Measurements from ENCODE around the gene TAGLN. TPM values are rescaled to one million over a fixed set of nuclear protein-coding genes. Genes with fewer than 3 reads are reported as not detected.

Gene TAGLN
- total and polyA plus RNA-seq, 9 of the 15 experiments (the other 6 are each of a cell fraction or from before 2014, with no cell fraction given) = 0.21 to 4.9 (median 1.1) TPM

DNA sequence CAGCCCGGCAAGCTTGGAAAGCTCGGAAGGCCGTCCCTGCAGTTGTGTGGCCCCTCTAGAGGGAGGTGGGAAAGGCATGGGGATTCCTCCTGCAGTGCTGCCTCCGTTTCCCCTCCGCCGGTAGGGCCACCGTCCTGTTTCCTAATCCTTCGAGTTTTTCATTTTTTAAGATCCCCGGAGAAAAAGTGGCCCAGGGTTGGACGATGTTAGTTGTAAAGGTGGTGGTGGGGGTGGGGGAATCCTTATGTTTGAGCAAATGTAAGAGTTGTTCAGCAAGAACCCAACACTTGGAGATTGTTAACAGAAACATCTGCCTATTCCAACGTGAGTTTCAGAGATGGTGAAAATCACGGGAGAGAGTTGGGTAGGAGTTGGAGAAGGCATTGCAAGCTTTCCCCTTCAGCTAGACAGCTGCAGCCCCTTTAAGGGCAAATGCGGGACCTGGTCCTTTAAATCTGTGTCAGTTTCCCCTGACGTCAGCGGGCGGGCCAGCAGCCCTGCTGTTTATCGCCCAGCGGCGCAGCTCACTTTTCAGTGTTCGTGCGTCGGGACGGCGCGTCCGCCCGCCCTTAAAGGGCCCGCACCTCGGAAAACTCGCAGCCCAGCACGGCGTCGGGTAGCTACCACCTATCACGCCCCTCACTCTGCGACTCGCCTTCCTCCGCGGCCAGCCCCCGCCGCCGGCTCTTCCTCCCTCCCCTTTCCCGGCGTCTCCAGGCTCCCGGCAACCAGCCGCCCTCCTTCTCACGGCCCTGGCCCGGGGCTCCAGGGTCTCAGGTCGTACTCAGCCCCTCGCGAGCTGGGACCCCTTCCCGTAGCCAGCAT is 20.7 kb upstream of the TAGLN start, which contains the start of gene SIDT2 (continued):
- TF ChIP-seq HNRNPLL (IDR thresholded peaks at IDR 0.05; ENCODE audit: low read depth, low read length, poor library complexity, severe bottlenecking) (peak; percentile 36), SUPT5H (IDR thresholded peaks at IDR 0.05) (peak; percentile 57; the same call in 1 of the 2 replicates), SRF (CRISPR knock-in tag; IDR thresholded peaks at IDR 0.05) (0 out of 4 replicates have a peak, but pooled peaks of 1 of the 2 experiments have one; percentile 66), JUND (IDR thresholded peaks at IDR 0.05; ENCODE audit: borderline replicate concordance, low read depth, low read length) (peak; percentile 88), JUND (tag; IDR thresholded peaks at IDR 0.05; ENCODE audit: borderline replicate concordance, low read depth, low read length) (peak; percentile 88; the same call in 2 of the 3 replicates), ZBTB7A (IDR thresholded peaks at IDR 0.05; ENCODE audit: borderline replicate concordance, control insufficient read depth, low read depth, low read length) (peak; percentile 80; the same call in 1 of the 2 replicates), ELF2 (CRISPR knock-in tag; IDR thresholded peaks at IDR 0.05) (no peak), HDAC1 (IDR thresholded peaks at IDR 0.05) (peak in 1 of 2 experiments; percentile 52; a peak in 1 of 4 replicates), POLR2A (conservative IDR thresholded peaks at IDR 0.05) (peak; percentile 62), L3MBTL2 (IDR thresholded peaks at IDR 0.05) (0 out of 2 replicates have a peak, but pooled peaks have one; percentile 2), PCBP1 (IDR thresholded peaks at IDR 0.05; ENCODE audit: low read depth, low read length, poor library complexity, severe bottlenecking) (peak; percentile 58), SIN3B (IDR thresholded peaks at IDR 0.05; ENCODE audit: low read depth) (no peak), HDAC3 (IDR thresholded peaks at IDR 0.05; ENCODE audit: borderline replicate concordance, partially characterized antibody) (no peak), SMARCC2 (IDR thresholded peaks at IDR 0.05; ENCODE audit: low read depth) (no peak), MYC (IDR thresholded peaks at IDR 0.05; ENCODE audit: low read depth, low read length) (peak; percentile 44; the same call in 1 of the 2 replicates), MYC (CRISPR knock-in tag; IDR thresholded peaks at IDR 0.05; ENCODE audit: borderline replicate concordance, low read depth) (no peak), MEIS2 (IDR thresholded peaks at IDR 0.05; ENCODE audit: partially characterized antibody) (peak; percentile 50), KAT7 (CRISPR knock-in tag; IDR thresholded peaks at IDR 0.05; ENCODE audit: borderline replicate concordance) (0 out of 2 replicates have a peak, but pooled peaks have one; percentile 57), NRF1 (conservative IDR thresholded peaks at IDR 0.05 in 1 of 2, IDR thresholded peaks at IDR 0.05 in 1 of 2) (peak; percentile 85 to 87), MAFG (tag; conservative IDR thresholded peaks at IDR 0.05) (no peak), GABPB1 (CRISPR knock-in tag; IDR thresholded peaks at IDR 0.05) (peak; percentile 33; the same call in 1 of the 2 replicates)
- TF ChIP-seq, protein P1, sequence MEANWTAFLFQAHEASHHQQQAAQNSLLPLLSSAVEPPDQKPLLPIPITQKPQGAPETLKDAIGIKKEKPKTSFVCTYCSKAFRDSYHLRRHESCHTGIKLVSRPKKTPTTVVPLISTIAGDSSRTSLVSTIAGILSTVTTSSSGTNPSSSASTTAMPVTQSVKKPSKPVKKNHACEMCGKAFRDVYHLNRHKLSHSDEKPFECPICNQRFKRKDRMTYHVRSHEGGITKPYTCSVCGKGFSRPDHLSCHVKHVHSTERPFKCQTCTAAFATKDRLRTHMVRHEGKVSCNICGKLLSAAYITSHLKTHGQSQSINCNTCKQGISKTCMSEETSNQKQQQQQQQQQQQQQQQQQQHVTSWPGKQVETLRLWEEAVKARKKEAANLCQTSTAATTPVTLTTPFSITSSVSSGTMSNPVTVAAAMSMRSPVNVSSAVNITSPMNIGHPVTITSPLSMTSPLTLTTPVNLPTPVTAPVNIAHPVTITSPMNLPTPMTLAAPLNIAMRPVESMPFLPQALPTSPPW (CRISPR knock-in tag; IDR thresholded peaks at IDR 0.05) = peak; percentile 68
- TF ChIP-seq, protein P2, sequence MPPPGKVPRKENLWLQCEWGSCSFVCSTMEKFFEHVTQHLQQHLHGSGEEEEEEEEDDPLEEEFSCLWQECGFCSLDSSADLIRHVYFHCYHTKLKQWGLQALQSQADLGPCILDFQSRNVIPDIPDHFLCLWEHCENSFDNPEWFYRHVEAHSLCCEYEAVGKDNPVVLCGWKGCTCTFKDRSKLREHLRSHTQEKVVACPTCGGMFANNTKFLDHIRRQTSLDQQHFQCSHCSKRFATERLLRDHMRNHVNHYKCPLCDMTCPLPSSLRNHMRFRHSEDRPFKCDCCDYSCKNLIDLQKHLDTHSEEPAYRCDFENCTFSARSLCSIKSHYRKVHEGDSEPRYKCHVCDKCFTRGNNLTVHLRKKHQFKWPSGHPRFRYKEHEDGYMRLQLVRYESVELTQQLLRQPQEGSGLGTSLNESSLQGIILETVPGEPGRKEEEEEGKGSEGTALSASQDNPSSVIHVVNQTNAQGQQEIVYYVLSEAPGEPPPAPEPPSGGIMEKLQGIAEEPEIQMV (tag; conservative IDR thresholded peaks at IDR 0.05; ENCODE audit: low read depth) = peak; percentile 85
- TF ChIP-seq, protein P3, sequence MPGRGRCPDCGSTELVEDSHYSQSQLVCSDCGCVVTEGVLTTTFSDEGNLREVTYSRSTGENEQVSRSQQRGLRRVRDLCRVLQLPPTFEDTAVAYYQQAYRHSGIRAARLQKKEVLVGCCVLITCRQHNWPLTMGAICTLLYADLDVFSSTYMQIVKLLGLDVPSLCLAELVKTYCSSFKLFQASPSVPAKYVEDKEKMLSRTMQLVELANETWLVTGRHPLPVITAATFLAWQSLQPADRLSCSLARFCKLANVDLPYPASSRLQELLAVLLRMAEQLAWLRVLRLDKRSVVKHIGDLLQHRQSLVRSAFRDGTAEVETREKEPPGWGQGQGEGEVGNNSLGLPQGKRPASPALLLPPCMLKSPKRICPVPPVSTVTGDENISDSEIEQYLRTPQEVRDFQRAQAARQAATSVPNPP (IDR thresholded peaks at IDR 0.05; ENCODE audit: borderline replicate concordance, insufficient read depth, insufficient read length) = no peak

Measured in K562 (cell line).